ENCODE measurements around the gene LIN7A. TPM values are rescaled to one million over a fixed set of nuclear protein-coding genes. Genes with fewer than 3 reads are reported as not detected.

Gene LIN7A
- total and polyA plus RNA-seq, 2 of the 4 experiments (the other 2 are of a cell fraction), result 10.8 to 24.7 TPM

GRCh38 chr12:80837342-80837978, 100.3 kb downstream of the LIN7A start:
- H3K56ac ChIP-seq (ENCODE audit: extremely low read depth, insufficient read depth, low read length), result no peak overlapping the region
- no peak overlapping the region for H4K5ac ChIP-seq (ENCODE audit: low read depth, low read length)
- no peak overlapping the region for H4K91ac ChIP-seq (ENCODE audit: insufficient read depth, low read depth, low read length)
- intact Hi-C loops (cut with micrococcal nuclease), result loop anchor here (1.0 to 10.0 kb wide), 3 partner anchors 103 to 417 kb away; no protein-coding TSS in a partner anchor
- ChIA-PET CTCF (interaction anchor here (0.5 to 1.4 kb wide), 16 partner anchors 9 to 567 kb away, joined by 3 to 12 read pairs (median 4); no protein-coding TSS in a partner anchor), POLR2A (ENCODE audit: unreplicated experiment) (no interaction called here)
- no peaks in the 10 kb centered on the region for H3K79me1 ChIP-seq (ENCODE audit: low read depth in 1 of 2, low read length in 2 of 2)
- H3K4me1 ChIP-seq (ENCODE audit: control insufficient read depth, insufficient read depth, low read length), result peaks cover 7% of the 10 kb centered on the region
- no peak overlapping the region for H2BK15ac ChIP-seq (ENCODE audit: low read depth, low read length)
- no peaks in the 10 kb centered on the region for H3K9me3 ChIP-seq (ENCODE audit: control insufficient read depth, insufficient read depth, low read length)
- H2BK120ac ChIP-seq (ENCODE audit: low read depth, low read length), result no peak overlapping the region
- in situ Hi-C loops (cut with MboI; ENCODE audit: low sequenced_read_pairs), result no loop called here
- no peak overlapping the region for H4K8ac ChIP-seq (ENCODE audit: low read depth in 2 of 2, low read length in 2 of 2)
- 0% methylated on average over 1 of the region's 5 CpGs; no CpG with 5 or more reads in 1 of the 2 experiments for WGBS, 2 experiments (ENCODE audit: extremely low coverage in 2 of 2, insufficient read length in 1 of 2)
- DNase-seq (peak; percentile 76), ATAC-seq (ENCODE audit: low read depth) (peak; percentile 92)
- no peak overlapping the region for H2BK5ac ChIP-seq (ENCODE audit: low read depth, low read length, poor library complexity, severe bottlenecking)
- no peak overlapping the region for H3K27ac ChIP-seq (ENCODE audit: insufficient read depth, low read length)
- no TSS peak for BruUV-seq (replicated peaks)
- no peak overlapping the region for H2AFZ ChIP-seq (replicated peaks; ENCODE audit: low read length, poor library complexity)
- no peak overlapping the region for H3K4ac ChIP-seq (ENCODE audit: low read depth, low read length)
- no peaks in the 10 kb centered on the region for H4K20me1 ChIP-seq (ENCODE audit: insufficient read depth, low read length)
- H3K27me3 ChIP-seq (ENCODE audit: control insufficient read depth, insufficient read depth, low read length), result no peaks in the 10 kb centered on the region
- H2BK20ac ChIP-seq (ENCODE audit: low read depth, low read length), result no peak overlapping the region
- H3K4me3 ChIP-seq (ENCODE audit: insufficient read depth, low read depth, low read length), result no peak overlapping the region
- no peak overlapping the region for H2AK5ac ChIP-seq (ENCODE audit: low read depth, low read length)
- H3K4me2 ChIP-seq (ENCODE audit: low read depth, low read length), result no peak overlapping the region
- TF ChIP-seq BHLHE40 (IDR thresholded peaks at IDR 0.05; ENCODE audit: low read depth, low read length) (no peak), USF2 (IDR thresholded peaks at IDR 0.05; ENCODE audit: low read depth, low read length) (no peak), RFX5 (IDR thresholded peaks at IDR 0.05; ENCODE audit: low read depth, low read length) (no peak), POLR2A (IDR thresholded peaks at IDR 0.05; ENCODE audit: low read depth, low read length) (no peak), RAD21 (IDR thresholded peaks at IDR 0.05; ENCODE audit: low read length) (peak; percentile 69), MXI1 (IDR thresholded peaks at IDR 0.05; ENCODE audit: borderline replicate concordance, low read depth, low read length) (no peak), NFE2L2 (IDR thresholded peaks at IDR 0.05; ENCODE audit: low read depth, low read length) (no peak), ELK1 (IDR thresholded peaks at IDR 0.05; ENCODE audit: borderline replicate concordance, low read depth, low read length) (no peak), MAFK (IDR thresholded peaks at IDR 0.05; ENCODE audit: low read depth, low read length) (no peak), MAZ (IDR thresholded peaks at IDR 0.05; ENCODE audit: borderline replicate concordance, low read depth, low read length) (no peak), FOS (IDR thresholded peaks at IDR 0.05; ENCODE audit: low read depth, low read length) (no peak), CTCF (conservative IDR thresholded peaks at IDR 0.05; ENCODE audit: low read depth, low read length) (peak; percentile 80), SMC3 (IDR thresholded peaks at IDR 0.05; ENCODE audit: low read depth, low read length) (peak; percentile 52), CHD1 (IDR thresholded peaks at IDR 0.05; ENCODE audit: low read depth, low read length) (no peak), CEBPB (IDR thresholded peaks at IDR 0.05; ENCODE audit: low read depth, low read length) (no peak), RCOR1 (IDR thresholded peaks at IDR 0.05; ENCODE audit: insufficient replicate concordance, low read length) (no peak)
- no peak overlapping the region for H3K14ac ChIP-seq (replicated peaks; ENCODE audit: low read depth, low read length)
- no peak overlapping the region for H3K23ac ChIP-seq (ENCODE audit: low read depth, low read length)
- no peak overlapping the region for H3K18ac ChIP-seq (ENCODE audit: low read depth, low read length)
- H3K36me3 ChIP-seq (ENCODE audit: control insufficient read depth, insufficient read depth, low read length), result no peaks in the 10 kb centered on the region
- no peak overlapping the region for H2AK9ac ChIP-seq (replicated peaks; ENCODE audit: low read depth, low read length, poor library complexity)
- H3K9me1 ChIP-seq (ENCODE audit: insufficient read depth, low read length), result no peaks in the 10 kb centered on the region
- dilution Hi-C loops (cut with HindIII; ENCODE audit: low sequenced_read_pairs, unreplicated experiment), result no loop called here
- H3K9ac ChIP-seq (ENCODE audit: low read depth, low read length), result no peak overlapping the region

Data from IMR-90 (cell line).